Astrocyte (in vitro differentiated cells and primary cell): ENCODE results near the gene OSBPL3.

Source experiments
- CTCF ChIP-seq: IDR thresholded peaks from 2 replicates; pipeline ENCODE4 v1.5.1; 2011; ENCODE audit warnings: low read depth, mild to moderate bottlenecking, inconsistent platforms, low read length, moderate library complexity; ENCODE audit not compliant: insufficient read depth
- EZH2 ChIP-seq: IDR thresholded peaks from 2 replicates; pipeline ENCODE4 v1.6.1; 2012; ENCODE audit warnings: mild to moderate bottlenecking, low read length, inconsistent platforms; ENCODE audit not compliant: insufficient read depth

- TF ChIP-seq CTCF (no peak), EZH2 (no peak)
Observed at GRCh38 chr7:24754906-24755506, 225.0 kb downstream of the OSBPL3 start.
